Activated CD4-positive, alpha-beta T cell treated with anti-CD3 and anti-CD28 coated beads, Interleukin-2, amount 50 U/mL, for 1 hour (primary cell): ENCODE results near the gene COMMD1.
"Not testable (repeated sequence)": the region's sequence is repeated elsewhere in the genome, so short reads cannot be mapped to it uniquely, and the experiment has no call there.

ENCODE experiments used
- DNase-seq: peaks from one replicate; pipeline ENCODE4 v3.0.0-alpha.2; 2020

The COMMD1 gene

GRCh38 chr2:61905372-61906185 lies at the start of gene COMMD1:
Gene COMMD1, plus strand, starts transcription at chr2:61905674. Its CDS starts 5 bp downstream, at chr2:61905679.
- DNase-seq, result peak; percentile 78

- DNase-seq, result no peak
These were observed 48.2 kb upstream of the COMMD1 start for GRCh38 chr2:61857224-61857623.

- no peak for DNase-seq
These were observed 43.4 kb upstream of the COMMD1 start for GRCh38 chr2:61862085-61862484.

- DNase-seq, result not testable (repeated sequence)
These were observed 38.9 kb upstream of the COMMD1 start for GRCh38 chr2:61866482-61867089.

- DNase-seq, result no peak
These were observed 29.1 kb upstream of the COMMD1 start for GRCh38 chr2:61876400-61876799.

- no peak for DNase-seq
These were observed 27.8 kb upstream of the COMMD1 start for GRCh38 chr2:61877571-61878245.

- no peak for DNase-seq
These were observed 26.7 kb upstream of the COMMD1 start for GRCh38 chr2:61878761-61879160.

- DNase-seq, result not testable (repeated sequence)
These were observed 26.1 kb upstream of the COMMD1 start for GRCh38 chr2:61879351-61879750.

- no peak for DNase-seq
These were observed 22.6 kb upstream of the COMMD1 start for GRCh38 chr2:61882850-61883249.

- no peak for DNase-seq
These were observed 19.4 kb upstream of the COMMD1 start for GRCh38 chr2:61885896-61886603.

GRCh38 chr2:61887717-61888266 lies 17.7 kb upstream of the COMMD1 start:
- DNase-seq, result no peak

GRCh38 chr2:61888267-61889055 lies 17.0 kb upstream of the COMMD1 start, which contains the start of gene CCT4:
Gene CCT4, minus strand, starts transcription at chr2:61888656. Its CDS starts 149 bp downstream, at chr2:61888507.
- peak; percentile 88 for DNase-seq

- no peak for DNase-seq
These were observed 6.7 kb upstream of the COMMD1 start for GRCh38 chr2:61898810-61899209.

GRCh38 chr2:61900281-61900680 lies 5.2 kb upstream of the COMMD1 start:
- DNase-seq, result no peak

- DNase-seq, result no peak
These were observed 654 bp downstream of the COMMD1 start for GRCh38 chr2:61906186-61906470.

GRCh38 chr2:61909116-61909515 lies 3.6 kb downstream of the COMMD1 start:
- no peak for DNase-seq

GRCh38 chr2:61910603-61911002 lies 5.1 kb downstream of the COMMD1 start:
- no peak for DNase-seq

GRCh38 chr2:61911510-61911909 lies 6.0 kb downstream of the COMMD1 start:
- no peak for DNase-seq

GRCh38 chr2:61914794-61915193 lies 9.3 kb downstream of the COMMD1 start:
- not testable (repeated sequence) for DNase-seq

GRCh38 chr2:61920548-61920947 lies 15.1 kb downstream of the COMMD1 start:
- DNase-seq, result no peak

- DNase-seq, result no peak
These were observed 17.2 kb downstream of the COMMD1 start for GRCh38 chr2:61922714-61923113.
